Transverse colon (tissue), 4 donors: ENCODE results near the gene SOHLH1. TPM values are rescaled to one million over a fixed set of nuclear protein-coding genes. Genes with fewer than 3 reads are reported as not detected.

Source experiments
- DNase-seq: peaks from one replicate; pipeline ENCODE4 v3.0.0-alpha.2; 2019
- H3K27ac ChIP-seq, 4 donors: fragments of 200-600 bp; sonication (generic); 2 replicates each; pipeline ENCODE4 v1.5.1; 2016 to 2018; ENCODE audit warnings: inconsistent platforms in 4 of 4
- H3K27me3 ChIP-seq: fragments of 200-600 bp; sonication (generic); 2 replicates; pipeline ENCODE4 v1.5.1; 2017; ENCODE audit warnings: inconsistent platforms
- H3K36me3 ChIP-seq, 4 donors: fragments of 200-600 bp; sonication (generic); 2 replicates each; pipeline ENCODE4 v1.5.1; 2017 to 2019; ENCODE audit warnings: inconsistent platforms in 4 of 4
- H3K4me1 ChIP-seq, 4 donors: fragments of 200-600 bp; sonication (generic); 2 replicates each; pipeline ENCODE4 v1.5.1; 2017 to 2020; ENCODE audit warnings: inconsistent platforms in 4 of 4
- H3K4me3 ChIP-seq, 4 donors: fragments of 200-600 bp; sonication (generic); 1 replicate in 1 of 4; 2 replicates in 3 of 4; pipeline versions ENCODE4 v1.5.1 to v1.6.1; 2017 to 2019; ENCODE audit warnings: inconsistent platforms in 4 of 4
- H3K9me3 ChIP-seq, 2 donors: fragments of 200-600 bp; sonication (generic); 2 replicates each; pipeline ENCODE4 v1.5.1; 2017 to 2019; ENCODE audit warnings: inconsistent platforms in 2 of 2
- CTCF ChIP-seq, 5 experiments: fragments of 200-600 bp in 3 of 5; fragments of 450-650 bp in 2 of 5; sonication (generic) in 3 of 5; IDR thresholded peaks; 1 replicate in 2 of 5; 2 replicates in 3 of 5; pipeline ENCODE4 v1.5.1; 2016 to 2017; ENCODE audit warnings: antibody characterized with exemption in 5 of 5, inconsistent platforms in 3 of 5, mild to moderate bottlenecking in 2 of 5, moderate library complexity in 1 of 5
- EP300 ChIP-seq: sonication (generic); formaldehyde crosslinking; IDR thresholded peaks from one replicate; pipeline ENCODE4 v1.6.1; 2017; ENCODE audit warnings: antibody characterized with exemption, low read depth
- POLR2A ChIP-seq: fragments of 450-650 bp; IDR thresholded peaks from one replicate; pipeline ENCODE4 v1.6.1; 2016; ENCODE audit warnings: antibody characterized with exemption, mild to moderate bottlenecking, moderate library complexity
- POLR2AphosphoS5 ChIP-seq, 3 donors: sonication (generic); formaldehyde crosslinking; IDR thresholded peaks; one replicate each; pipeline ENCODE4 v1.6.1; 2016; ENCODE audit warnings: antibody characterized with exemption in 3 of 3
- WGBS, 2 donors: methylation state at CpG; one replicate each; pipeline ENCODE4 v1.1.5; 2018; ENCODE audit warnings: low coverage in 1 of 2; 5-methylcytosine and 5-hydroxymethylcytosine counted together
- in situ Hi-C, 4 donors: fragments of 200-750 bp; cut with MboI; loops; one replicate each; pipeline versions ENCODE4 v1.15.0 to v1.15.1; 2017; ENCODE audit warnings: low sequenced_read_pairs in 3 of 4, low pct_ligation_motif_present in 1 of 4, low pct_unique_long_range_greater_than_20kb in 1 of 4
- intact Hi-C: fragments of 100-400 bp; cut with DNase I; formaldehyde crosslinking; loops from one replicate; pipeline ENCODE4 v1.15.1; 2023; ENCODE audit warnings: low total_unique reads
- total RNA-seq, 4 donors: library from RNA; depleted of rRNA; stranded (reverse); fragments of >200 nt; gene quantifications; one replicate each; pipeline ENCODE4 v1.1.0, GENCODE V29; 2016

Gene SOHLH1
- total RNA-seq, 4 donors from 2014 or later = not detected

GRCh38 chr9:135660407-135660806 is 38.9 kb downstream of the SOHLH1 start:
- Histone ChIP-seq H3K27ac (no peak overlapping the region), H3K4me1 (no peaks in the 10 kb centered on the region), H3K36me3 (no peaks in the 10 kb centered on the region), H3K4me3 (no peak overlapping the region), H3K9me3 (no peaks in the 10 kb centered on the region), H3K27me3 (peaks cover 5% of the 10 kb centered on the region)
- TF ChIP-seq POLR2AphosphoS5 (IDR thresholded peaks at IDR 0.05) (no peak), CTCF (IDR thresholded peaks at IDR 0.05) (no peak), POLR2A (no peak), EP300 (no peak)
- DNase-seq = no peak
- in situ Hi-C loops (no loop called here), intact Hi-C loops (loop anchor here (5.0 kb wide), 1 partner anchor 967 kb away; no protein-coding TSS in a partner anchor)
- 93% methylated on average over 22 of the region's 22 CpGs; no CpG with 5 or more reads in 1 of the 2 donors for WGBS, 2 donors

GRCh38 chr9:135659252-135659651 is 40.0 kb downstream of the SOHLH1 start:
- Histone ChIP-seq H3K4me3 (no peak overlapping the region), H3K9me3 (no peaks in the 10 kb centered on the region), H3K4me1 (no peaks in the 10 kb centered on the region), H3K27me3 (peaks cover 5% of the 10 kb centered on the region), H3K27ac (no peak overlapping the region), H3K36me3 (no peaks in the 10 kb centered on the region)
- TF ChIP-seq EP300 = no peak
- no peak for TF ChIP-seq POLR2AphosphoS5 (IDR thresholded peaks at IDR 0.05)
- TF ChIP-seq POLR2A = no peak
- no peak for TF ChIP-seq CTCF (IDR thresholded peaks at IDR 0.05)
- no peak for DNase-seq
- in situ Hi-C loops (no loop called here), intact Hi-C loops (no loop called here)
- WGBS, 2 donors = 74 to 93% methylated on average over 7 to 13 of the region's 13 CpGs

- Histone ChIP-seq H3K27me3 (no peaks in the 10 kb centered on the region), H3K4me3 (no peak overlapping the region), H3K27ac (no peak overlapping the region), H3K36me3 (no peaks in the 10 kb centered on the region), H3K4me1 (no peaks in the 10 kb centered on the region), H3K9me3 (no peaks in the 10 kb centered on the region)
- intact Hi-C loops = no loop called here
- DNase-seq = no peak
- 87 to 95% methylated on average over 4 to 15 of the region's 15 CpGs for WGBS, 2 donors
- TF ChIP-seq POLR2AphosphoS5 (IDR thresholded peaks at IDR 0.05) (no peak), EP300 (no peak), CTCF (IDR thresholded peaks at IDR 0.05) (no peak), POLR2A (no peak)
- in situ Hi-C loops = no loop called here
Observed at GRCh38 chr9:135657416-135657815, 41.9 kb downstream of the SOHLH1 start.

GRCh38 chr9:135655317-135655716 is 44.0 kb downstream of the SOHLH1 start:
- intact Hi-C loops (no loop called here), in situ Hi-C loops (no loop called here)
- Histone ChIP-seq H3K4me3 (no peak overlapping the region), H3K27me3 (no peaks in the 10 kb centered on the region), H3K27ac (no peak overlapping the region), H3K36me3 (no peaks in the 10 kb centered on the region), H3K9me3 (no peaks in the 10 kb centered on the region), H3K4me1 (no peaks in the 10 kb centered on the region)
- no peak for TF ChIP-seq POLR2A
- no peak for TF ChIP-seq EP300
- TF ChIP-seq POLR2AphosphoS5 (IDR thresholded peaks at IDR 0.05) = no peak
- no peak for TF ChIP-seq CTCF (IDR thresholded peaks at IDR 0.05)
- no peak for DNase-seq
- WGBS, 2 donors = 67% methylated on average over 8 of the region's 8 CpGs; no CpG with 5 or more reads in 1 of the 2 donors
